Activated T-cell treated with anti-CD3 and anti-CD28 coated beads, Interleukin-2, amount 50 U/mL, for 4 hours (primary cell): ENCODE data around the gene ODAD3. TPM values are rescaled to one million over a fixed set of nuclear protein-coding genes. Genes with fewer than 3 reads are reported as not detected.
"Not testable (repeated sequence)": the region's sequence is repeated elsewhere in the genome, so short reads cannot be mapped to it uniquely, and the experiment has no call there.

ENCODE experiments used
- ATAC-seq, 2 donors: fragments of 200-7000 bp; cut with Tn5 transposase; one replicate each; pipeline ENCODE4 v1.10.0; 2021
- DNase-seq: peaks from one replicate; pipeline ENCODE4 v3.0.0-alpha.2; 2020
- H3K27me3 Mint-ChIP-seq: one replicate; pipeline ENCODE4 v1.8.0; 2021; ENCODE audit warnings: low read depth, mixed read lengths
- H3K36me3 Mint-ChIP-seq: one replicate; pipeline ENCODE4 v1.8.0; 2022; ENCODE audit warnings: mixed read lengths; ENCODE audit not compliant: insufficient read depth
- H3K4me1 Mint-ChIP-seq: one replicate; pipeline ENCODE4 v1.8.0; 2021; ENCODE audit warnings: low read depth, mixed read lengths
- H3K4me3 Mint-ChIP-seq: one replicate; pipeline ENCODE4 v1.8.0; 2021; ENCODE audit warnings: mild to moderate bottlenecking, moderate library complexity, mixed read lengths
- H3K9me3 Mint-ChIP-seq: one replicate; pipeline ENCODE4 v1.8.0; 2021; ENCODE audit warnings: mixed read lengths
- total RNA-seq, 3 donors: library from RNA; stranded (reverse); gene quantifications; one replicate each; pipeline ENCODE4 v1.2.1, GENCODE V29; 2021

Gene ODAD3
- under 1 TPM in 1 of 3 donors, not detected in 2; 0.11 TPM for total RNA-seq

DNA sequence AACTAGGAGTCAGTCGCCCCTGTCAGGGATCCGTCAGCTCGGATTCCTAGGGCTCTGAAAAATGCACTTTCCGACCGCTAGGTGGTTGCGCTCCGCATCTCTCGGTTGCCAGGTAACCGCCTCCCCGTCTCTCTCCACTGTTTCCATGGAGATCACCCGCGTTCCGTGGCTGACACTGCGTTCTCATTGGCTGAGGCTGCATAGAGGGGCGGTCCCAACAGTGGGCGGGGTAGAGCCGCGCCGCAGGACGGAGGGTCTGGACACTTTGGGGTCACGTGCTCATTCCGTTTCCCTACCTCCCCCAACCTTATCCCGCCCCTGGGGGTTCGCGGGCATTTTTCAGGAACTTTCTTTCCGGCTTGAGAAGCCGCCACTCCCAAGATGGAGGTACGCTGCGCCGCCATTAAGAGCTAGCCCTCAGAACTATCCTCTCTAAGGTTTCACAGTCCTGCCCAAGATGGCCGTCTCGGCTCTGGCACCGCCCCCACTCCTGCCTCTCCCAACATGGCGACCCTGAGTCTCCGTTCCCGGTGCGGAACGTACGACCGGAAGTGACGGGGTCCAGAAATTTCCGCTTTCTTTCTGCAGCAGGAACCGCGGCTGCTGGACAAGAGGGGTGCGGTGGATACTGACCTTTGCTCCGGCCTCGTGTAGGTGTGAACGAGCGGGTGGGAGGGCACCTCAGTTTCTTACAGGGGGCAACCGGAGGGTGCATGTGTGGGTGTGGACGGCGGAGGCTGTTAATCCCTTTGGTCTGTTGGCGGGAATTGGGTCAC is at the start of gene ODAD3, which contains the start of gene PRKCSH:
Gene ODAD3, minus strand, starts transcription at position 65 of the 776 bp plus-strand sequence. CDS start 105 bp downstream, outside the sequence.
Gene PRKCSH, plus strand, starts transcription at position 579 of the 776 bp plus-strand sequence. CDS start 483 bp downstream, outside the sequence.
- H3K4me3 Mint-ChIP-seq = peak within 1 kb of the TSS; percentile 100
- H3K27me3 Mint-ChIP-seq = peaks cover 1% of the 10 kb centered on the region
- peaks cover 20% of the 10 kb centered on the region for H3K4me1 Mint-ChIP-seq
- DNase-seq (peak; percentile 96), ATAC-seq (peak; percentile 94 to 97)
- H3K9me3 Mint-ChIP-seq = no peaks in the 10 kb centered on the region
- H3K36me3 Mint-ChIP-seq = peaks cover 8% of the 10 kb centered on the region

DNA sequence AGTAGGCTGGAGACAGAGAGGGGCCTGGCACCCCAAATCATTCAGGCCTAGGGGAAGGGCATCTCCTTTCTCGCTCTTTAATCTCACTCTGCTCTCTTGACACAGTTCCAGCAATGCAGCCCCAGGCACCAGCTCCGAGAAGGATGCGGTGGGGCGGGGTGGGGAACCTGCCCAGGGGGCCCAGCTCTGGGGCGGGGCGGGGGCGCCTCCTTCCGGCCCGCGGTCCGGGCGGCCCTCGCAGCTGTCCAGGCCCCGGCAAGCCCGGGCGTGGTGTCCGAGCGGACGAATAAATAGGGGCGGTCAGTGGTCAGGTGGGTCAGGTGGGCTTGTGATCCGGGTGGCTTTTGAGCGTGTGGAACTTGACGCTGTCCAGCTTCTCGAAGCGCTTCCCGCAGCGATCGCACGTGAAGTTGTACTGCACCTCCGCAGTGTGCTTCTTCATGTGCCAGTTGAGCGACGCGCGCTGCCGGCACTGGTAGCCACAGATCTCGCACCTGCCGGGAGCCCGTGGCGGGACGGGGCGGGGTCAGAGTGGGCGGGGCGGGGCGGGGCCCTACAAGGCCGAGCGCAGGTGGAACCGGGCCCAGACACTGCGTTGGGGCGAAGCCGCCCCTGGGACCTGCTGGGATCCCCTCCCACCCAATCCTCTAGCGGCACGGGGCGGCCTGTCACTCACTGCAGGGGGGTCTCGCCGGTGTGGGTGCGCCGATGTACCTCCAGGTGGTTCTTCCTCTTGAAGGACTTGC is 48.6 kb upstream of the ODAD3 start:
- Mint-ChIP-seq H3K9me3 (no peaks in the 10 kb centered on the region), H3K4me3 (no peak overlapping the region), H3K36me3 (peaks cover 6% of the 10 kb centered on the region), H3K27me3 (peaks cover 24% of the 10 kb centered on the region), H3K4me1 (peaks cover 17% of the 10 kb centered on the region)
- ATAC-seq (no peak), DNase-seq (no peak)

DNA sequence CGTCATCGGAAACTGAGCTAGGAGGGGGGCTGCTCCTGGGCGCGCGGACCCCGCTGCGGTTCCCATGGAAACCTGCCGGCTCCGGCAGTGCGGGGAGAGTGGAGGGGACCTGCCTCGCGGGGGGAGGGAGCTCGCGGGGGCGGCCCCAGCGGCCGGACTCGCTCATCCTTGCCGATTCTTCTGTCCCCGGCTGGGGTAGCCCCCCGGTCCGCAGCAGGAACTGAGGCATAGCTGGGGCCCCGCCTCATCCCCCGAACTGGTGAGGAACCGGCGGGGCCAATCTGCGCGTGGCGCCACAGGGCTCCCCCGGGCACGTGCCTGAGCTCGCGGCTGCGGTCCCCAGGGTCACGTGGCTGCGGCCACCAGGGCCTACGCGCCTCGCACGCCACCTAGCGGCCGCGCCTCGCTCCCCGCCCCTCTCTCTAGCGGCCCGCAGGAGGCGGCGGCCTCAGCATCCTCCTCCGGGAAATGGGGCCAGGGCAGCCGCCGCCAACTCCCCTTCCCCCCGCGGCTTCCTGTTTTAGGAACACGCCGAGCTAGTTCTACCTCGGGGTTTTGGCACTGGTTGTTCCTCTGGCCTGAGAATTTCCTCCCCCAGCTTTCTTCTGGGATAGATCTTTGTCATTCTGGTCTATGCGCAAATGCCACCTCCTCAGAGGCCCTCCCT is 47.6 kb upstream of the ODAD3 start:
- Mint-ChIP-seq H3K4me1 (peaks cover 17% of the 10 kb centered on the region), H3K9me3 (no peaks in the 10 kb centered on the region), H3K4me3 (peak overlapping the region; percentile 73), H3K27me3 (peaks cover 27% of the 10 kb centered on the region), H3K36me3 (peaks cover 6% of the 10 kb centered on the region)
- DNase-seq (peak; percentile 71), ATAC-seq (peak; percentile 78 to 79)

DNA sequence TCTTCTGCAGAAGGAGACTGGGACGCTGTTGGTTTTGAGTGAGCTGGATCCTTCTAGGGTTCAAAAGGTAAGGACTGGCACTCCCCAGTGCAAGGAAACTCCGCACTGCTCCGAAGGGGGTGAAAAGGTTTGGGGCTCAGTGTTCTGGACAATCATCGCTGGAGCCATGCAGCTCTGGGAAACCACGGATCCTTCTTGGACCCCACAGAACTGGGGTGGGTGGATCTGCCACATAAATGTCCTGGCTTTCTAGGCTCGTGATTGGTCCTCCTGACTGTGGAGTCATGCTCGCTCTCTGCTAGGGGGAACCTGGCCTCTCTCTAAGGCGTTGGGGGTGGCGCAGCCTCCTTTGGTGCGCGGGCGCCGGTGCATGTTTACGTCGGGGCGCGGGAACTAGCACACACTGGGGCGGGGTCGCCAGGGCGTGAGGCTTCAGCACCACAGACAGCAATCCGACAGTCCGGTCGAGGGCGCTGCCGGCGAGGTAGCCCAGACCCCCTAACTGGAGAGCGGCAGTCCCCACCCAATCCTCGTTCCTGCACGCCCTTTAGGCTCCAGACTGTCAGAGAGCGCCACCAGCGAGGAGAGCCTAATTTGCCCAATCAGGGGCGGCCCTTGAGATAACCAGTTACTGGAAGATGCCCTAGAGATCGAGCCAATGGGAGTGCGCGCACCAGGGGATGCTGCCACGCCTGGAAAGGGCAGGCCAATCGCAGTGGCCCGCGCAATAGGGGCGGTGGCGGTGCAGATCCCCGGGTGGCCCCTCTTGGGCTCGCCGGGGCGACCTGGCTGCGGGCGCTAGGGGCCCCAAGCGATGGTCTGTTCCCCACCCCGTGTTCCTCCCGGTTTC is 46.8 kb upstream of the ODAD3 start:
- H3K27me3 Mint-ChIP-seq = peaks cover 27% of the 10 kb centered on the region
- no peaks in the 10 kb centered on the region for H3K9me3 Mint-ChIP-seq
- peaks cover 6% of the 10 kb centered on the region for H3K36me3 Mint-ChIP-seq
- peak; percentile 87 to 88 for ATAC-seq
- DNase-seq = peak; percentile 50
- H3K4me3 Mint-ChIP-seq = peak overlapping the region; percentile 73
- H3K4me1 Mint-ChIP-seq = peaks cover 17% of the 10 kb centered on the region

DNA sequence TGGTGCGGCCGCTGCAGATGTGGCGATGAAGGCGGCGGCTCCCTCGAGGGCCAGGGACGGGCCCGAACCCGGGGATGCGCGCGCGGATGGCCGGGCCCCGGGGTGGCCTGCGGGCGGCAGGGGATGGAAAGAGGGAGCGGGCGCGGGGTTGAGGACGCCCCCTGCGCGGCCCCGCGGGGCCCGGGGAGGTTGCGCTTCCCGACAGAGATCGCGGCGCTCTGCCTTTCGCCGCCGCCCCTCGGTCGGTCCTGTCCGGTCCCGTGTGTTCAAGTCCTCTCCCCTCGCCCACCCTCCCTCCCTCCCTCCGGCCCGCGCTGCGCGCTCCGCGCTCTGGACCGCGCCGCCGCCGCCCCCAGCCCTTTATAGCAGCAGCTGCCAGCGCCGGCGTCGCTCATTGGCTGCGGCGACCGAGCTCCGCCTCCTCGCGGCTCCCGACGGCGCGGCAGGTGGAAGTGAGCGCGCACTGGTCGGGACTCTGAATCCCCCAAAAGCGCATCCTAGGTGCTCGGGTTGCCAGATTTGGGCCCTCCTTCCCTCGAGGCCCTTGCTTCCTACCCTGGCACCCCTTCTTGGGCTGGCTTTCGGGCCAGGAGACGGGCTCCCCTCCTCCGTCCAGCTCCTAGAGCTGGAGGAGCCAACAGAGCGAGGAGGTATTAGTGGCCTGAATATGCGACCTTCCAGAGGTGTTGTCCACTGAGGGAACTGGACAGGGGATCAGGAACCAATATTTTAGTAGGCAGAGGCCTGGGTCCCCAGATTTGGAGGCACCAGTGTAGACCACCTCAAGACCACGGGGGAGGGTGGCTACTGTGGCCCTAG is 46.0 kb upstream of the ODAD3 start, which contains the start of gene ELAVL3:
Gene ELAVL3, minus strand, starts transcription at position 332 of the 819 bp plus-strand sequence. CDS start 438 bp downstream, outside the sequence.
- no peak for DNase-seq
- Mint-ChIP-seq H3K36me3 (peaks cover 6% of the 10 kb centered on the region), H3K4me1 (peaks cover 17% of the 10 kb centered on the region), H3K4me3 (peak within 1 kb of the TSS; percentile 73), H3K27me3 (peaks cover 27% of the 10 kb centered on the region), H3K9me3 (no peaks in the 10 kb centered on the region)
- no peak for ATAC-seq

DNA sequence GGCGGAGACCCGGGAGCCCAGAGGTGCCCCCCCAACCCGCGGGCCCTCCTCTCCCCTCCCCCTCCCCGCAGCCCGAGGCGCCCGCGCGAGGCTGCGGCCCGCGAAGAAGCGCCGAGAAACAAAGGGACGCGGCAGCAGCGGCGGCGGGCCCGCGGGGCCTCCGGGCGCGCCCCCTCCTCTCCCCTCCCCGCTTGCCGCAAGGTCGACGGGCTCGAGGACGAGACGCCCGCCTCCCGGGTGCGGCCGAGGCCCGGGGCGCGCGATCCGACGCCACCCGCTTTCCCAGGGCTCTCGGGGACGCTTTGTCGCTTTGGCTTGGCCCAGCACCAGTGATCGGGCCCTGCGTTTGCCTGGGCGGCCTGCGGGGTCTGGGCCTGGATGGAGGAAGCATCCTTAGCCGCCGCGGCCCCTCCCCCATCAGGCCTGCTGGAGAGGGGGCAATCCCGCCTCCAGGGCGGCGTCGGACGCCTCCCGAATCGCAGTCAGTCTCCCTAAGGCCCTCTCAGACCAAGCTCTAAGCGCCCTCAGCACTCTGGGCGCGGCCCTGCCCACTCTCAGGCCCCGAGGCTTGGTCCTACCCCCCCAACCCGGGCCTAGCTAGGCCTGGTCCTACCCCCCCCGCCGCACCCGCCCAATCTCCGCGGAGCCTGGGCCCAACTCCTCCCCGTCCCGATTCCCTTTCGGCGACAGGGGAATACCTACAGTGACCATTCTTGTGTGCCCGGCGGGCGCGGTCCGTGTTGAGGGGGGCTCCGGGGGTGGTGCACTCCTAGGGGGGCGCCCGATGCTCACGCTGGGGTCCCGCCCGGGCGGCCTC is 45.2 kb upstream of the ODAD3 start:
- H3K27me3 Mint-ChIP-seq = peaks cover 27% of the 10 kb centered on the region
- DNase-seq = no peak
- peaks cover 4% of the 10 kb centered on the region for H3K36me3 Mint-ChIP-seq
- no peaks in the 10 kb centered on the region for H3K9me3 Mint-ChIP-seq
- no peak for ATAC-seq
- H3K4me1 Mint-ChIP-seq = peaks cover 17% of the 10 kb centered on the region
- H3K4me3 Mint-ChIP-seq = no peak overlapping the region

DNA sequence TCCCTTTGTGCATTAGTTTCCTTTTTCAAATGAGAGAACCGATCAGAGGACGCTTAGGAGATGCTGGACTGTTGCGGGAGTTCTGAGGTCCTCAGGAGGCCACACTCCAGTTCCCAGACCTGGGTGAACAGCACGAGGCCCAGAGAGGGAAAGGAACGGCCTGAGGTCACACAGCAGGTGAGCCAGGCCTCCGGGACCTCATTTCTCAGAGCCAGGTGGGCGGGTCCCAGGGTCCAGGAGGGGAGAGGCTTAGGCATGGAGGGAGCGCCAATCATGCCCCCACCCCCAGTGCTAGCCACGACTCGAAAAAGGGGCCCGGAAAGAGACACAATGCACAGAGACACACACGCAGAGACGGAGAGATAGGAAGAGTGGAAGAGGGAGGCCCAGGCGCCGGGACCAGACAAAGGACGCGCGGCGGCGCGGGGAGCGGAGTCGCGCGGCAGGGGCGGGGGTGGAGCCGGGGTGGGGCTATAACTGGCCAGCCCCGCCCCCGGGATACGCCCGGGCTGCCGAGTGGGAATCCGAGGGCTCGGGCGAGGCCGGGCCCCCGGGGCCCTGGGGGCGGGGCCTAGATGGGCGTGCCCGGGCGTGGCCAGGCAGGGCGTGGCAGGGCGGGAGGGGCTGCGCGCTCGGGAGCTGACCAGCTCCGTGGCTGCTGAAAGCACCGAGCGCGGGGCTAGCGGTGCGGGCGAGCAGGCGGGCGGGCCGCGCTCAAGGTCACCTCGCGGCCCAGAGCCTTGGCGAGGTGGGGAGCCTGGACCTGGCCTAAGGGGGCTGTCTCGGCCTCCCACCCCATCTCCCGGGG is 44.4 kb upstream of the ODAD3 start:
- ATAC-seq = no peak
- Mint-ChIP-seq H3K27me3 (peaks cover 27% of the 10 kb centered on the region), H3K36me3 (peaks cover 4% of the 10 kb centered on the region), H3K9me3 (no peaks in the 10 kb centered on the region), H3K4me1 (peaks cover 17% of the 10 kb centered on the region), H3K4me3 (no peak overlapping the region)
- DNase-seq = no peak

DNA sequence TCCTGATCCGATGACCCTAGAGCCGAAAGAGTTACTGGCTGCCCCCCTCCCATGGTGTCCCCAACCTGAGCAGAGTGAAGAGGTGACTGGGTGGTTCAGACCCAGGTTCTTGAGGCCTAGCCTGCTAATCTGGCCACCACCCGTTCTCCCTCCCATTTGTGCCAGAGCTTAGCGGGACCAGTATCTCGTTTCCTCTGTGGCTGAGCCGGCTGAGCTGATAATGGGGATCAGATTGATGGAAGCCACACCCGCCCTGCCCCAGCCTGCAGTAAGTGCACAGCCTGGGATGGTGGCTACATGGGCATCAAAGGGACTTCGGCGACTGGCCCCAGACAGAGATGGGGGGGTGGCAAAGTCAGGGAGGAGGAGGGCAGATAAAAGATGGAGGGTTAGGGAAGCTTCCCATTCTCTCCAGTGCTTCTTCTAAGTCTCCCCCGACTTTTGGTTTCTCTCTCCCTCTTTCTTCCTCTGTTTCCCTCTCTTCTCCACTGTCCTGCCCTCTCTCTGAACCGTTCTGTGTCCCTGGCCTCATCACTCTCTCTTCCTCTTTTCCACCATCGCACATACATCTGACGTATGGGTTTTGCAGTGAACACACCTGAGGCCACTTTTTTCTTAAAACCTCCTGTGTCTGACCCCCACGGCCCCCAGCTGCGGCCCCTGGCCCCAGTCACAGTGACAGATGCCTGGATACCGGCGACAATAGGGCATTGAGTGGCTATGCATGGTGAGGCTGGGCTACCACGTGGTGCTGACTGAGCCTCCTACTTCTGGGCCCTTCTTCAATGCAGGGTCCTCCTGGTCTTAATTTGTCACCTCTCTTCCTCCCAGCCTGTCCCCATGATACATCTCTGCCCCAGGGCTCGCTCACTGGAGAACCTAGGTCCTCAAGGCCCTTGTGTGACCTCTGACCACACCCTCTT is 43.5 kb upstream of the ODAD3 start:
- DNase-seq (no peak), ATAC-seq (no peak)
- Mint-ChIP-seq H3K9me3 (no peaks in the 10 kb centered on the region), H3K4me1 (peaks cover 17% of the 10 kb centered on the region), H3K4me3 (no peak overlapping the region), H3K27me3 (peaks cover 27% of the 10 kb centered on the region), H3K36me3 (no peaks in the 10 kb centered on the region)

DNA sequence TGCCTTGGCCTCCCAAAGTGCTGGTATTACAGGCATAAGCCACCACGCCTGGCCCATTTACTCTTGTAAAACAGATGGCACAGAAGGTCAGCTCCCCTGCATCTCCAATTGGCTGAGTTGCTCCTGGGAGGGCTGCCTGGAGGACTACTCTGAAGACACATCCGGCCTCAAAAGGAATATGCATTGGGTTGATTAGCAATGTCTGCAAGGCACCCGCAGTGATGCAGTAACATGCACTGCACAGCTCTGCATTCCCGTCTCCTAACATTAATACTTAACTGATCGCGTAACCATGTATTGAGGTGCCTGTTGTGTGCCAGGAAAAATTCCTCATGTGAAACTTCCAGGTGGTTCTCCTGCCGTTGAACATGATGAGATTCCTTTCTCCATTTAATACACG is 40.9 kb upstream of the ODAD3 start:
- Mint-ChIP-seq H3K4me1 (peaks cover 3% of the 10 kb centered on the region), H3K4me3 (no peak overlapping the region), H3K27me3 (peaks cover 11% of the 10 kb centered on the region), H3K9me3 (no peaks in the 10 kb centered on the region), H3K36me3 (no peaks in the 10 kb centered on the region)
- no peak for ATAC-seq
- DNase-seq = no peak

DNA sequence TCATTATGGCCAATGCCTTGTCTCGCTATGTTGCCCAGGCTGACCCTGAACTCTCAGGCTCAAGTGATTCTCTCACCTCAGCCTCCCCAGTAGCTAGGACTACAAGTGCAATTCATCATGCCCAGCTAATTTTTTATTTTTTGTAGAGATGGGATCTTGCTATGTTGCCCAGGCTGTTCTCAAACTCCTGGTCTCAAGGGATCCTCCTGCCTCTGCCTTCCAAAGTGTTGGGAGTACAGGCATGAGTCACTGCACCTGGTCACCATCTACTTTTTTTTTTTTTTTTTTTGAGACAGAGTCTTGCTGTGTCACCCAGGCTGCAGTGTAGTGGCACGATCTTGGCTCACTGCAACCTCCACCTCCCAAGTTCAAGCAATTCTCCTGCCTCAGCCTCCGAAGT is 40.4 kb upstream of the ODAD3 start:
- DNase-seq, H3K9me3 Mint-ChIP-seq: not testable (repeated sequence)
- H3K27me3 Mint-ChIP-seq = peaks cover 11% of the 10 kb centered on the region

DNA sequence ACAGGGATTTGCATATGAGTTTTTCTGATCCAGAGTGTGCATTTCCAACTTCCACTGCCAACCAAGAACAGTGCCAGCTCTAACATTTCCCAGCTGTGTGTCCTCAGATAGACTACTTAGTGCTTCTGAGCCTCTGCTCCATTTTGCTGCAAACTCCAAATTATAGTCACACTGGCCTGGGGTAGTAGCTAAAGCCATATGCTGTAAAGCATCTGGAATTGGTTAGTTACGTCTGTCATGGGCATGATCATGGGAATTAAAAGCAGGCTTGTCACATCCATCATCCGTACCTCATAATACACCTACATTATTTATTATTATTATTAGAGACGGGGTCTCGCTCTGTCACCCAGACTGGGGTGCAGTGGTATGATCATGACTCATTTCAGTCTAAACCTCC is 38.8 kb upstream of the ODAD3 start:
- peaks cover 5% of the 10 kb centered on the region for H3K27me3 Mint-ChIP-seq
- no peaks in the 10 kb centered on the region for H3K36me3 Mint-ChIP-seq
- no peaks in the 10 kb centered on the region for H3K4me1 Mint-ChIP-seq
- H3K4me3 Mint-ChIP-seq = no peak overlapping the region
- DNase-seq (no peak), ATAC-seq (no peak)
- H3K9me3 Mint-ChIP-seq = no peaks in the 10 kb centered on the region

More for the DNA sequence above, 40.4 kb upstream of the ODAD3 start:
- H3K4me3 Mint-ChIP-seq, ATAC-seq, H3K36me3 Mint-ChIP-seq, H3K4me1 Mint-ChIP-seq: not testable (repeated sequence)
